Lower leg skin (tissue), 3 donors: Measurements from ENCODE around the gene KATNA1.

ENCODE experiments used
- CTCF ChIP-seq, 3 donors: fragments of 450-650 bp; IDR thresholded peaks; one replicate each; pipeline ENCODE4 v1.5.1; 2016; ENCODE audit warnings: antibody characterized with exemption in 3 of 3, mild to moderate bottlenecking in 3 of 3, moderate library complexity in 2 of 3
- POLR2A ChIP-seq, 2 donors: fragments of 450-650 bp; IDR thresholded peaks; one replicate each; pipeline ENCODE4 v1.6.1; 2016 to 2017; ENCODE audit warnings: antibody characterized with exemption in 2 of 2, mild to moderate bottlenecking in 1 of 2, moderate library complexity in 1 of 2

GRCh38 chr6:149681209-149681608, 32.7 kb upstream of the KATNA1 start:
- TF ChIP-seq CTCF (IDR thresholded peaks at IDR 0.05) (no peak), POLR2A (IDR thresholded peaks at IDR 0.05) (no peak)
